Activated naive CD4-positive, alpha-beta T cell treated with anti-CD3 and anti-CD28 coated beads for 36 hours (primary cell): ENCODE data around the gene OTULIN. TPM values are rescaled to one million over a fixed set of nuclear protein-coding genes. Genes with fewer than 3 reads are reported as not detected.
A peak's percentile ranks its signal among the peaks of the same experiment; 100 is the strongest.

Experiments
- CTCF ChIA-PET: fragments of 350-600 bp; sonication (Branson Sonifier 250); formaldehyde crosslinking; loops from one replicate; lab custom pipeline; 2021; ENCODE audit warnings: antibody characterized with exemption; lab: Charles Lee
- DNase-seq: peaks from one replicate; pipeline ENCODE4 v3.0.0-alpha.2; 2020
- H3K27ac Mint-ChIP-seq: one replicate; pipeline ENCODE4 v1.8.0; 2021; ENCODE audit warnings: mild to moderate bottlenecking, mixed read lengths
- H3K27me3 Mint-ChIP-seq: one replicate; pipeline ENCODE4 v1.8.0; 2021; ENCODE audit warnings: low read depth, mixed read lengths
- H3K36me3 Mint-ChIP-seq: one replicate; pipeline ENCODE4 v1.8.0; 2021; ENCODE audit warnings: low read depth, mixed read lengths
- H3K4me1 Mint-ChIP-seq: one replicate; pipeline ENCODE4 v1.8.0; 2021; ENCODE audit warnings: low read depth, mixed read lengths
- H3K4me3 Mint-ChIP-seq: one replicate; pipeline ENCODE4 v1.8.0; 2021; ENCODE audit warnings: mild to moderate bottlenecking, moderate library complexity, mixed read lengths
- H3K9me3 Mint-ChIP-seq: one replicate; pipeline ENCODE4 v1.8.0; 2021; ENCODE audit warnings: mixed read lengths
- intact Hi-C: fragments of 100-400 bp; cut with micrococcal nuclease; formaldehyde crosslinking; loops from one replicate; pipeline ENCODE4 v1.15.1; 2023
- total RNA-seq, 2 experiments: library from RNA; stranded (reverse); gene quantifications; one replicate each; pipeline ENCODE4 v1.2.3, GENCODE V29; 2021

Gene OTULIN
- total RNA-seq, 2 experiments from 2014 or later = 46.4 to 48.0 TPM

GRCh38 chr5:14737291-14737690 is 72.8 kb downstream of the OTULIN start:
- Mint-ChIP-seq H3K36me3 (peaks cover 10% of the 10 kb centered on the region), H3K4me3 (no peak overlapping the region), H3K27ac (no peak overlapping the region), H3K9me3 (no peaks in the 10 kb centered on the region), H3K27me3 (no peaks in the 10 kb centered on the region), H3K4me1 (peaks cover 4% of the 10 kb centered on the region)
- no peak for DNase-seq
- intact Hi-C loops = no loop called here
- CTCF ChIA-PET = no interaction called here

GRCh38 chr5:14738050-14738449 is 73.5 kb downstream of the OTULIN start:
- CTCF ChIA-PET = interaction anchor here (1.3 kb wide), 1 partner anchor 11 kb away, joined by 3 read pairs; no protein-coding TSS in a partner anchor
- Mint-ChIP-seq H3K4me1 (peaks cover 11% of the 10 kb centered on the region), H3K4me3 (no peak overlapping the region), H3K36me3 (peaks cover 13% of the 10 kb centered on the region), H3K9me3 (no peaks in the 10 kb centered on the region), H3K27ac (no peak overlapping the region), H3K27me3 (no peaks in the 10 kb centered on the region)
- intact Hi-C loops = no loop called here
- DNase-seq = no peak

- H3K4me1 Mint-ChIP-seq = peaks cover 14% of the 10 kb centered on the region
- CTCF ChIA-PET = no interaction called here
- H3K27ac Mint-ChIP-seq = no peak overlapping the region
- no peak for DNase-seq
- no peaks in the 10 kb centered on the region for H3K9me3 Mint-ChIP-seq
- H3K4me3 Mint-ChIP-seq = no peak overlapping the region
- intact Hi-C loops = no loop called here
- H3K27me3 Mint-ChIP-seq = no peaks in the 10 kb centered on the region
- H3K36me3 Mint-ChIP-seq = peaks cover 17% of the 10 kb centered on the region
Measured at GRCh38 chr5:14739538-14739937, 75.0 kb downstream of the OTULIN start.

- no peak for DNase-seq
- H3K9me3 Mint-ChIP-seq = no peaks in the 10 kb centered on the region
- no peaks in the 10 kb centered on the region for H3K27me3 Mint-ChIP-seq
- intact Hi-C loops = no loop called here
- CTCF ChIA-PET = no interaction called here
- H3K4me1 Mint-ChIP-seq = peaks cover 14% of the 10 kb centered on the region
- no peak overlapping the region for H3K27ac Mint-ChIP-seq
- no peak overlapping the region for H3K4me3 Mint-ChIP-seq
- H3K36me3 Mint-ChIP-seq = peaks cover 17% of the 10 kb centered on the region
Measured at GRCh38 chr5:14739981-14740380, 75.5 kb downstream of the OTULIN start.

- CTCF ChIA-PET = interaction anchor here (0.6 kb wide), 1 partner anchor 1127 kb away, joined by 4 read pairs; no protein-coding TSS in a partner anchor
- H3K9me3 Mint-ChIP-seq = no peaks in the 10 kb centered on the region
- H3K27me3 Mint-ChIP-seq = no peaks in the 10 kb centered on the region
- no peak overlapping the region for H3K27ac Mint-ChIP-seq
- DNase-seq = no peak
- H3K36me3 Mint-ChIP-seq = peaks cover 18% of the 10 kb centered on the region
- intact Hi-C loops = no loop called here
- H3K4me3 Mint-ChIP-seq = no peak overlapping the region
- peaks cover 18% of the 10 kb centered on the region for H3K4me1 Mint-ChIP-seq
Measured at GRCh38 chr5:14741131-14741530, 76.6 kb downstream of the OTULIN start.

- no peaks in the 10 kb centered on the region for H3K27me3 Mint-ChIP-seq
- intact Hi-C loops = no loop called here
- CTCF ChIA-PET = interaction anchor here (0.5 kb wide), 1 partner anchor 390 kb away, joined by 3 read pairs; no protein-coding TSS in a partner anchor
- peaks cover 17% of the 10 kb centered on the region for H3K36me3 Mint-ChIP-seq
- no peak overlapping the region for H3K27ac Mint-ChIP-seq
- DNase-seq = no peak
- no peaks in the 10 kb centered on the region for H3K9me3 Mint-ChIP-seq
- peaks cover 16% of the 10 kb centered on the region for H3K4me1 Mint-ChIP-seq
- H3K4me3 Mint-ChIP-seq = no peak overlapping the region
Measured at GRCh38 chr5:14741801-14742440, 77.4 kb downstream of the OTULIN start.

GRCh38 chr5:14742498-14742897 is 78.0 kb downstream of the OTULIN start:
- no peak overlapping the region for H3K27ac Mint-ChIP-seq
- no peak overlapping the region for H3K4me3 Mint-ChIP-seq
- peaks cover 17% of the 10 kb centered on the region for H3K36me3 Mint-ChIP-seq
- CTCF ChIA-PET = interaction anchor here (0.5 to 1.2 kb wide), 3 partner anchors 15 to 391 kb away, joined by 3 to 5 read pairs (median 3); no protein-coding TSS in a partner anchor
- intact Hi-C loops = no loop called here
- H3K4me1 Mint-ChIP-seq = peaks cover 16% of the 10 kb centered on the region
- H3K9me3 Mint-ChIP-seq = no peaks in the 10 kb centered on the region
- H3K27me3 Mint-ChIP-seq = no peaks in the 10 kb centered on the region
- DNase-seq = no peak

GRCh38 chr5:14743601-14744295 is 79.2 kb downstream of the OTULIN start:
- intact Hi-C loops = no loop called here

GRCh38 chr5:14744296-14745187 is 80.0 kb downstream of the OTULIN start:
- CTCF ChIA-PET = interaction anchor here (0.6 to 2.4 kb wide), 3 partner anchors 13 to 259 kb away, joined by 3 to 9 read pairs (median 3); no protein-coding TSS in a partner anchor
- peaks cover 25% of the 10 kb centered on the region for H3K36me3 Mint-ChIP-seq
- intact Hi-C loops = no loop called here
- H3K27ac Mint-ChIP-seq = no peak overlapping the region
- no peak overlapping the region for H3K4me3 Mint-ChIP-seq
- no peak for DNase-seq
- H3K9me3 Mint-ChIP-seq = no peaks in the 10 kb centered on the region
- H3K4me1 Mint-ChIP-seq = peaks cover 16% of the 10 kb centered on the region
- H3K27me3 Mint-ChIP-seq = no peaks in the 10 kb centered on the region

More at GRCh38 chr5:14743601-14744295, 79.2 kb downstream of the OTULIN start:
- no peak for DNase-seq
- Mint-ChIP-seq H3K4me3 (no peak overlapping the region), H3K27me3 (no peaks in the 10 kb centered on the region), H3K4me1 (peaks cover 16% of the 10 kb centered on the region), H3K36me3 (peaks cover 23% of the 10 kb centered on the region), H3K27ac (no peak overlapping the region), H3K9me3 (no peaks in the 10 kb centered on the region)
- CTCF ChIA-PET = interaction anchor here (0.6 to 2.4 kb wide), 4 partner anchors 13 to 260 kb away, joined by 3 to 9 read pairs (median 4); no protein-coding TSS in a partner anchor

GRCh38 chr5:14745188-14745563 is 80.7 kb downstream of the OTULIN start:
- H3K9me3 Mint-ChIP-seq = no peaks in the 10 kb centered on the region

GRCh38 chr5:14745753-14746152 is 81.2 kb downstream of the OTULIN start:
- CTCF ChIA-PET = interaction anchor here (0.7 to 2.4 kb wide), 2 partner anchors 19 to 258 kb away, joined by 3 to 9 read pairs; no protein-coding TSS in a partner anchor
- H3K9me3 Mint-ChIP-seq = no peaks in the 10 kb centered on the region
- intact Hi-C loops = no loop called here
- no peak overlapping the region for H3K27ac Mint-ChIP-seq
- no peaks in the 10 kb centered on the region for H3K27me3 Mint-ChIP-seq
- no peak overlapping the region for H3K4me3 Mint-ChIP-seq
- DNase-seq = peak; percentile 43
- H3K36me3 Mint-ChIP-seq = peaks cover 25% of the 10 kb centered on the region
- H3K4me1 Mint-ChIP-seq = peaks cover 16% of the 10 kb centered on the region

More at GRCh38 chr5:14745188-14745563, 80.7 kb downstream of the OTULIN start:
- DNase-seq = no peak
- no peaks in the 10 kb centered on the region for H3K27me3 Mint-ChIP-seq
- CTCF ChIA-PET = interaction anchor here (2.4 kb wide), 1 partner anchor 258 kb away, joined by 9 read pairs; no protein-coding TSS in a partner anchor
- no peak overlapping the region for H3K4me3 Mint-ChIP-seq
- peaks cover 16% of the 10 kb centered on the region for H3K4me1 Mint-ChIP-seq
- H3K27ac Mint-ChIP-seq = no peak overlapping the region
- H3K36me3 Mint-ChIP-seq = peaks cover 25% of the 10 kb centered on the region
- intact Hi-C loops = no loop called here
